ENCODE data around the gene CMC1. TPM values are rescaled to one million over a fixed set of nuclear protein-coding genes. Genes with fewer than 3 reads are reported as not detected.

Gene CMC1
- total and polyA plus RNA-seq, 9 of the 15 experiments (the other 6 are each of a cell fraction or from before 2014, with no cell fraction given), result 15.9 to 74.6 (median 48.9) TPM

DNA sequence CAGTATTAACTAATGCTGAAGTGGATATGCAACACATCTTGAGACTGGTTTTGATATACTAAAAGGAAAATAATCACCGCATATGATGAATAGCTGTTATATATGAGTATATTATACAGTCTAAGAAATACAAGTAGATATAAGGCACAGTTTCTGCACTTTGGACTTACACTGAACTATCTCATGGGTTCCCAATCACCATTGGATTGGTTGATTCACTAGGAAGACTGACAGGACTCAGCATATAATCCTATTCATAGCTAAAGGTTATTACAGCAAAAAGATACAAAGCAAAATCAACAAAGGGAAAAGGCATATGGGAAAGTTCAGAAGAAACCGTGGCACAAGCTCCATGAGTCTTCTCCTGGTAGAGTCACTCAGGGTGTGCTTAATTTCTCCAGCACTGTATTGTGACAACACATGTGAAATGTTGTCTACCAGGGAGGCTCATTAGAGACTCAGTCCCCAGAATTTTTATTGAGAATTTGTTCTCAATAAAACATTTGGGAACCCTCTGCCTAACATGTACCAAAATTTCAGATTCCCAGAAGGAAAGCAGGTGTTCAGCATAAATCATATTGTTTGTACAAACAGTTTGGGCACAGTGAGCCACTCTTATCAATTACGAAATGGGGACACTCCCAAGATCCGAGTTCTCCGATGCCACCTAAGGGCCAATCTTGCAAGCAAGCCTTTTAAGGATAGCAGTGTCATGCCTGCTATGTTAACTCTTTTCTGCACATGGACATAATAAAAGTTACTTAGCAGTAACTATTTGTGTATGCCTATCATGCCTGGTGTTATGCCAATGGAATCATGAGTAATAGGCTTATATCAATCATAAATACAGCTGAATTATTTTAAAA lies 26.8 kb downstream of the CMC1 start:
- TF ChIP-seq NR3C1 (CRISPR knock-in tag; IDR thresholded peaks at IDR 0.05) (no peak), ZFP36 (IDR thresholded peaks at IDR 0.05; ENCODE audit: low read depth, low read length, partially characterized antibody) (no peak), POLR2H (tag; IDR thresholded peaks at IDR 0.05; ENCODE audit: low read depth) (no peak), TAF15 (IDR thresholded peaks at IDR 0.05; ENCODE audit: low read depth, low read length) (no peak), HEY1 (CRISPR knock-in tag; IDR thresholded peaks at IDR 0.05; ENCODE audit: borderline replicate concordance) (no peak), POLR2B (IDR thresholded peaks at IDR 0.05; ENCODE audit: low read depth, partially characterized antibody) (no peak), PHF21A (IDR thresholded peaks at IDR 0.05; ENCODE audit: borderline replicate concordance, low read depth) (no peak), EP300 (IDR thresholded peaks at IDR 0.05; ENCODE audit: low read length) (no peak), DIDO1 (tag; IDR thresholded peaks at IDR 0.05; ENCODE audit: low read depth) (no peak), SNRNP70 (optimal IDR thresholded peaks at IDR 0.05; ENCODE audit: low read depth, low read length) (no peak), SOX6 (IDR thresholded peaks at IDR 0.05) (no peak), EWSR1 (IDR thresholded peaks at IDR 0.05; ENCODE audit: borderline replicate concordance, low read depth, partially characterized antibody) (no peak), ZNF354B (CRISPR knock-in tag; IDR thresholded peaks at IDR 0.05) (no peak), BACH1 (tag; IDR thresholded peaks at IDR 0.05) (no peak), ZNF584 (CRISPR knock-in tag; IDR thresholded peaks at IDR 0.05; ENCODE audit: low read depth) (no peak)
- TF ChIP-seq, protein P1, sequence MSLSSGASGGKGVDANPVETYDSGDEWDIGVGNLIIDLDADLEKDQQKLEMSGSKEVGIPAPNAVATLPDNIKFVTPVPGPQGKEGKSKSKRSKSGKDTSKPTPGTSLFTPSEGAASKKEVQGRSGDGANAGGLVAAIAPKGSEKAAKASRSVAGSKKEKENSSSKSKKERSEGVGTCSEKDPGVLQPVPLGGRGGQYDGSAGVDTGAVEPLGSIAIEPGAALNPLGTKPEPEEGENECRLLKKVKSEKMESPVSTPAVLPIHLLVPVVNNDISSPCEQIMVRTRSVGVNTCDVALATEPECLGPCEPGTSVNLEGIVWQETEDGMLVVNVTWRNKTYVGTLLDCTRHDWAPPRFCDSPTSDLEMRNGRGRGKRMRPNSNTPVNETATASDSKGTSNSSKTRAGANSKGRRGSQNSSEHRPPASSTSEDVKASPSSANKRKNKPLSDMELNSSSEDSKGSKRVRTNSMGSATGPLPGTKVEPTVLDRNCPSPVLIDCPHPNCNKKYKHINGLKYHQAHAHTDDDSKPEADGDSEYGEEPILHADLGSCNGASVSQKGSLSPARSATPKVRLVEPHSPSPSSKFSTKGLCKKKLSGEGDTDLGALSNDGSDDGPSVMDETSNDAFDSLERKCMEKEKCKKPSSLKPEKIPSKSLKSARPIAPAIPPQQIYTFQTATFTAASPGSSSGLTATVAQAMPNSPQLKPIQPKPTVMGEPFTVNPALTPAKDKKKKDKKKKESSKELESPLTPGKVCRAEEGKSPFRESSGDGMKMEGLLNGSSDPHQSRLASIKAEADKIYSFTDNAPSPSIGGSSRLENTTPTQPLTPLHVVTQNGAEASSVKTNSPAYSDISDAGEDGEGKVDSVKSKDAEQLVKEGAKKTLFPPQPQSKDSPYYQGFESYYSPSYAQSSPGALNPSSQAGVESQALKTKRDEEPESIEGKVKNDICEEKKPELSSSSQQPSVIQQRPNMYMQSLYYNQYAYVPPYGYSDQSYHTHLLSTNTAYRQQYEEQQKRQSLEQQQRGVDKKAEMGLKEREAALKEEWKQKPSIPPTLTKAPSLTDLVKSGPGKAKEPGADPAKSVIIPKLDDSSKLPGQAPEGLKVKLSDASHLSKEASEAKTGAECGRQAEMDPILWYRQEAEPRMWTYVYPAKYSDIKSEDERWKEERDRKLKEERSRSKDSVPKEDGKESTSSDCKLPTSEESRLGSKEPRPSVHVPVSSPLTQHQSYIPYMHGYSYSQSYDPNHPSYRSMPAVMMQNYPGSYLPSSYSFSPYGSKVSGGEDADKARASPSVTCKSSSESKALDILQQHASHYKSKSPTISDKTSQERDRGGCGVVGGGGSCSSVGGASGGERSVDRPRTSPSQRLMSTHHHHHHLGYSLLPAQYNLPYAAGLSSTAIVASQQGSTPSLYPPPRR (CRISPR knock-in tag; IDR thresholded peaks at IDR 0.05; ENCODE audit: borderline replicate concordance), result no peak
- DNase-seq (ENCODE audit: extremely low read depth in 1 of 4, low spot score in 3 of 4) (no peak), ATAC-seq (no peak), FAIRE-seq (no peak)
- Histone ChIP-seq H3K9me3 (replicated peaks; ENCODE audit: control insufficient read depth, insufficient read depth, low read depth, low read length) (no peaks in the 10 kb centered on the region; the same call in 1 of the 2 replicates), H3K4me2 (ENCODE audit: insufficient read depth, low read length) (no peak overlapping the region), H3K79me2 (ENCODE audit: control insufficient read depth, insufficient read depth, low read length) (peaks cover 3% of the 10 kb centered on the region; the same call in 1 of the 3 replicates), H3K9ac (ENCODE audit: insufficient read depth in 1 of 2, low read depth in 2 of 2, low read length in 2 of 2) (no peak overlapping the region), H2AFZ (ENCODE audit: low read depth, low read length) (no peak overlapping the region), H3K9me1 (ENCODE audit: control insufficient read depth, insufficient read depth, low read length) (no peaks in the 10 kb centered on the region), H3K4me3 (no peak overlapping the region), H3K36me3 (ENCODE audit: control insufficient read depth, insufficient read depth, low read length) (peaks cover 38% of the 10 kb centered on the region), H3K27me3 (ENCODE audit: control insufficient read depth in 2 of 2, insufficient read depth in 2 of 2, low read length in 2 of 2) (no peaks in the 10 kb centered on the region), H4K20me1 (replicated peaks; ENCODE audit: control insufficient read depth, insufficient read depth, low read length) (no peaks in the 10 kb centered on the region), H3K4me1 (replicated peaks in 1 of 2; ENCODE audit: control insufficient read depth in 2 of 2, insufficient read depth in 2 of 2, low read length in 2 of 2) (no peaks in the 10 kb centered on the region), H3K27ac (ENCODE audit: extremely low read depth, low read depth, low read length) (no peak overlapping the region)
- no TSS peak for BruUV-seq (replicated peaks)
- WGBS (ENCODE audit: insufficient coverage, low coverage, missing lambda C conversion rate), result 86% methylated on average over 5 of the region's 5 CpGs
- ChIA-PET POLR2A (interaction anchor here (1.2 kb wide), 1 partner anchor 80 kb away, joined by 3 read pairs; the partner anchor contains the start of genes AZI2 and ZCWPW2), CTCF (ENCODE audit: low intra/inter-chr PET ratio) (no interaction called here)
- in situ Hi-C loops (cut with MboI), result no loop called here
- intact Hi-C loops (cut with micrococcal nuclease), result no loop called here
